Inferior parietal cortex (tissue), 1 donor: Measurements from ENCODE around the gene THPO.

Experiments used
- DNase-seq: peaks from one replicate; pipeline ENCODE4 v3.0.0-alpha.2; 2016; ENCODE audit errors: extremely low spot score

THPO gene

GRCh38 chr3:184333700-184334099 lies 44.3 kb downstream of the THPO start:
- no peak for DNase-seq

GRCh38 chr3:184333190-184333589 lies 44.8 kb downstream of the THPO start:
- DNase-seq, result no peak

DNA sequence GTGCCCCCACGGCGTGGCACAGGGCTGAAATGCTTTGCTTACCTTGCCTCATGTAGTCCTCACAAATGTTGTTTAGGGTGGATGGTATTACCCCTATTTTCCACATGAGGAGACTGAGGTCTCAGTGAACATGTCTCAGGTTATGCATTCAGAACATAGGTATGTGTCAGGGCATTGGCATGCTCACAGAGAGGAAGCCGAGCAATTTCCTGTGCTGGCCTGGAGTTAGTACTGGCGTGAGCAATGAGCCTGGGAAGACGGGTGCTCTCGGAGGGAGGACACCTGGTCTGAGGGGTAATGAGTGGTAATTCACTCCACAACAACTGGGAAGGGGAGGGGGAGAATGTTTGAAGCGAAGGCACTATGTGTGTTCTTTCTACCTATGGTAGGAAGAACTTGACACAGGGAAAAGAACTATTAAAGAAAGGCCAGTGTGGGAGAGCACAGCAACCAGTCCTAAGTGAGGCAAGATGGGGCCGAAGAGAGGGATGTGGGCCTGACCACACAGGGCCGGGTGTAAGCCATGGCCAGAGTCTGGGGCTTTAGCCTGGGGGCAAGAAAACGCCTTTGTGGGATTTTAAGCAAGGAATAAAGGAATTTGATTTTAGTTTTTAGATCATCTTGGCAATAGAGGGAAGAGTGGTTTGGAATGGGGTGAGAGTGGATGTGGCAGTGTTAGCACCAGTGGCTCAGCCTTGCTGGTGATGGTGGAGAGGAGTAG lies 45.5 kb downstream of the THPO start:
- DNase-seq, result no peak

DNA sequence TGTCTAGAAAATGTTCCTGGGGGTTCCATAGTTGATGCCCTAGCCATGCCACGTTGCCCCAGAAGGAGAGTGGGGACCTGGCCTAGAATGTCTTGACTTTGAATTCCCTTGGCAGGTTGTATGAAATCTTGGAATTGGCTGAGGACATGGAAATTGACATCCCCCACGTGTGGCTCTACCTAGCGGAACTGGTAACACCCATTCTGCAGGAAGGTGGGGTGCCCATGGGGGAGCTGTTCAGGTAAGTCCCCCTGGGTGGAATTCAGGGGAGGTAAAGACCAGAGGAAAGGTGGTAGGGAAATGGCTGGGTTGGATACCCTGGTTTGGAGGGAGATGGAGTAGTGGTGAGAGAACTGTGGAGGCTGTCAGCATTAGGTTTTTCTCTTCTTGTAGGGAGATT lies 49.5 kb downstream of the THPO start:
- DNase-seq, result no peak

DNA sequence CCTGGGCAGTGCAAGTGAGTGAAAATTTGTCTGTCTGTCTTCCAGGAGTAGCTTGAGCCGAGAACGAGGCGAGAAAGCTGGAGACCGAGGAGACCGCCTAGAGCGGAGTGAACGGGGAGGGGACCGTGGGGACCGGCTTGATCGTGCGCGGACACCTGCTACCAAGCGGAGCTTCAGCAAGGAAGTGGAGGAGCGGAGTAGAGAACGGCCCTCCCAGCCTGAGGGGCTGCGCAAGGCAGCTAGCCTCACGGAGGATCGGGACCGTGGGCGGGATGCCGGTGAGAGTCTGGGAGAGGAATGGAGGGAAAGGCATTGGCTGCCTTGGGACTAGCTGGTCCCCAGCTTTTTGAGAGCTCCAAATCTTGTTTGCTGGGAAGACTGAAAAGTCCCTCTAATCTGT lies 50.8 kb downstream of the THPO start:
- DNase-seq, result no peak

GRCh38 chr3:184325715-184326369 lies 52.2 kb downstream of the THPO start:
- DNase-seq, result no peak

GRCh38 chr3:184325269-184325668 lies 52.7 kb downstream of the THPO start:
- DNase-seq, result no peak

DNA sequence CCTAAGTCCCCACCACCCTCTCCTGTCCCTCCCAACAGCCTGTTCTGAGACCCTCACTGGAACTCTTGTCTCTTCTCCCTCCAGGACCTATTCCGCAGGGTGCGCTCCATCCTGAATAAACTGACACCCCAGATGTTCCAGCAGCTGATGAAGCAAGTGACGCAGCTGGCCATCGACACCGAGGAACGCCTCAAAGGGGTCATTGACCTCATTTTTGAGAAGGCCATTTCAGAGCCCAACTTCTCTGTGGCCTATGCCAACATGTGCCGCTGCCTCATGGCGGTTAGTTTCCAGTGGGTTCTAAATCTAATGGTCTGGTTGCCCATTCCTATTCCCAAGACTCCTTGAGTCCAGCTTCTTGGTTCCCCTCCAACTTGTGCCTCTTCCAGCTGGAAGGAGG lies 54.3 kb downstream of the THPO start:
- DNase-seq, result no peak

DNA sequence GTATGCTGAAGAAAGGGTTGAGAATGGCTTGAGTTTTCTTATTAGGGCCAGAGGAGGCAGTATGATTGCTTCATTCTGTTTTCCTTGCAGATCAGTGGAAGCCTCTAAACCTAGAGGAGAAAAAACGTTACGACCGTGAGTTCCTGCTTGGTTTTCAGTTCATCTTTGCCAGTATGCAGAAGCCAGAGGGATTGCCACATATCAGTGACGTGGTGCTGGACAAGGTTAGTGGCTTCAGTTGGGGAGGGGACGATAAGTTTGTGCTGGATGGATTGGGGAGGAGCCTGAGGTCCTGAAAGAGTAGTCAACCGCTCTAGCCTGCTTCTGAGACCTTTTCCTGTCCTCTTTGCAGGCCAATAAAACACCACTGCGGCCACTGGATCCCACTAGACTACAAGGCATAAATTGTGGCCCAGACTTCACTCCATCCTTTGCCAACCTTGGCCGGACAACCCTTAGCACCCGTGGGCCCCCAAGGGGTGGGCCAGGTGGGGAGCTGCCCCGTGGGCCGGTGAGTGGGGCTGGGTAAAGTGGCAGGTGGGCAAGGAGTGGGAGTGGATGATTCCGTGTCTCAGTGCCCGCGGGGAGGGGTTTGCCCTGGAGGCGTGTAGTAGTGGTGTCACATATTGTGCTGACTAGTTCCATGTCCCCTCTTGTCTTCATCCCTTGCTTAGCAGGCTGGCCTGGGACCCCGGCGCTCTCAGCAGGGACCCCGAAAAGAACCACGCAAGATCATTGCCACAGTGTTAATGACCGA lies 55.1 kb downstream of the THPO start:
- no peak for DNase-seq
